Transverse colon (tissue), 4 donors: ENCODE data around the gene PCLO. TPM values are rescaled to one million over a fixed set of nuclear protein-coding genes. Genes with fewer than 3 reads are reported as not detected.

Source experiments
- DNase-seq: peaks from one replicate; pipeline ENCODE4 v3.0.0-alpha.2; 2019
- H3K27ac ChIP-seq, 4 donors: fragments of 200-600 bp; sonication (generic); 2 replicates each; pipeline ENCODE4 v1.5.1; 2016 to 2018; ENCODE audit warnings: inconsistent platforms in 4 of 4
- H3K27me3 ChIP-seq: fragments of 200-600 bp; sonication (generic); 2 replicates; pipeline ENCODE4 v1.5.1; 2017; ENCODE audit warnings: inconsistent platforms
- H3K36me3 ChIP-seq, 4 donors: fragments of 200-600 bp; sonication (generic); 2 replicates each; pipeline ENCODE4 v1.5.1; 2017 to 2019; ENCODE audit warnings: inconsistent platforms in 4 of 4
- H3K4me1 ChIP-seq, 4 donors: fragments of 200-600 bp; sonication (generic); 2 replicates each; pipeline ENCODE4 v1.5.1; 2017 to 2020; ENCODE audit warnings: inconsistent platforms in 4 of 4
- H3K4me3 ChIP-seq, 4 donors: fragments of 200-600 bp; sonication (generic); 1 replicate in 1 of 4; 2 replicates in 3 of 4; pipeline versions ENCODE4 v1.5.1 to v1.6.1; 2017 to 2019; ENCODE audit warnings: inconsistent platforms in 4 of 4
- H3K9me3 ChIP-seq, 2 donors: fragments of 200-600 bp; sonication (generic); 2 replicates each; pipeline ENCODE4 v1.5.1; 2017 to 2019; ENCODE audit warnings: inconsistent platforms in 2 of 2
- CTCF ChIP-seq, 5 experiments: fragments of 200-600 bp in 3 of 5; fragments of 450-650 bp in 2 of 5; sonication (generic) in 3 of 5; IDR thresholded peaks; 1 replicate in 2 of 5; 2 replicates in 3 of 5; pipeline ENCODE4 v1.5.1; 2016 to 2017; ENCODE audit warnings: antibody characterized with exemption in 5 of 5, inconsistent platforms in 3 of 5, mild to moderate bottlenecking in 2 of 5, moderate library complexity in 1 of 5
- EP300 ChIP-seq: sonication (generic); formaldehyde crosslinking; IDR thresholded peaks from one replicate; pipeline ENCODE4 v1.6.1; 2017; ENCODE audit warnings: antibody characterized with exemption, low read depth
- POLR2A ChIP-seq: fragments of 450-650 bp; IDR thresholded peaks from one replicate; pipeline ENCODE4 v1.6.1; 2016; ENCODE audit warnings: antibody characterized with exemption, mild to moderate bottlenecking, moderate library complexity
- POLR2AphosphoS5 ChIP-seq, 3 donors: sonication (generic); formaldehyde crosslinking; IDR thresholded peaks; one replicate each; pipeline ENCODE4 v1.6.1; 2016; ENCODE audit warnings: antibody characterized with exemption in 3 of 3
- WGBS, 2 donors: methylation state at CpG; one replicate each; pipeline ENCODE4 v1.1.5; 2018; ENCODE audit warnings: low coverage in 1 of 2; 5-methylcytosine and 5-hydroxymethylcytosine counted together
- in situ Hi-C, 4 donors: fragments of 200-750 bp; cut with MboI; loops; one replicate each; pipeline versions ENCODE4 v1.15.0 to v1.15.1; 2017; ENCODE audit warnings: low sequenced_read_pairs in 3 of 4, low pct_ligation_motif_present in 1 of 4, low pct_unique_long_range_greater_than_20kb in 1 of 4
- intact Hi-C: fragments of 100-400 bp; cut with DNase I; formaldehyde crosslinking; loops from one replicate; pipeline ENCODE4 v1.15.1; 2023; ENCODE audit warnings: low total_unique reads
- total RNA-seq, 4 donors: library from RNA; depleted of rRNA; stranded (reverse); fragments of >200 nt; gene quantifications; one replicate each; pipeline ENCODE4 v1.1.0, GENCODE V29; 2016

Gene PCLO
- total RNA-seq, 4 donors from 2014 or later = 9.8 to 39.8 (median 16.2) TPM

- WGBS, 2 donors = 58 to 71% methylated on average over 4 of the region's 4 CpGs
- no peaks in the 10 kb centered on the region for H3K9me3 ChIP-seq
- in situ Hi-C loops = no loop called here
These were observed 323.1 kb downstream of the PCLO start for GRCh38 chr7:82839555-82839954.

GRCh38 chr7:82839063-82839462 lies 323.6 kb downstream of the PCLO start:
- no peaks in the 10 kb centered on the region for H3K36me3 ChIP-seq
- in situ Hi-C loops = no loop called here
- no peak overlapping the region for H3K27ac ChIP-seq
- no peaks in the 10 kb centered on the region for H3K27me3 ChIP-seq
- TF ChIP-seq POLR2AphosphoS5 (IDR thresholded peaks at IDR 0.05) (no peak), POLR2A (no peak), CTCF (IDR thresholded peaks at IDR 0.05) (no peak), EP300 (no peak)
- DNase-seq = no peak
- H3K9me3 ChIP-seq = no peaks in the 10 kb centered on the region
- intact Hi-C loops = no loop called here
- H3K4me3 ChIP-seq = no peak overlapping the region
- H3K4me1 ChIP-seq = no peaks in the 10 kb centered on the region

More at GRCh38 chr7:82839555-82839954, 323.1 kb downstream of the PCLO start:
- no peak overlapping the region for H3K27ac ChIP-seq
- H3K4me3 ChIP-seq = no peak overlapping the region
- H3K4me1 ChIP-seq = no peaks in the 10 kb centered on the region
- no peaks in the 10 kb centered on the region for H3K36me3 ChIP-seq
- no peaks in the 10 kb centered on the region for H3K27me3 ChIP-seq
- TF ChIP-seq POLR2AphosphoS5 (IDR thresholded peaks at IDR 0.05) (no peak), POLR2A (no peak), CTCF (IDR thresholded peaks at IDR 0.05) (no peak), EP300 (no peak)
- intact Hi-C loops = no loop called here
- DNase-seq = no peak

GRCh38 chr7:82838314-82838713 lies 324.4 kb downstream of the PCLO start:
- DNase-seq = no peak
- intact Hi-C loops (no loop called here), in situ Hi-C loops (no loop called here)
- H3K36me3 ChIP-seq = no peaks in the 10 kb centered on the region
- H3K4me3 ChIP-seq = no peak overlapping the region
- no peaks in the 10 kb centered on the region for H3K27me3 ChIP-seq
- TF ChIP-seq CTCF (IDR thresholded peaks at IDR 0.05) (no peak), POLR2AphosphoS5 (IDR thresholded peaks at IDR 0.05) (no peak), EP300 (no peak), POLR2A (no peak)
- H3K27ac ChIP-seq = no peak overlapping the region
- no peaks in the 10 kb centered on the region for H3K9me3 ChIP-seq
- H3K4me1 ChIP-seq = no peaks in the 10 kb centered on the region

- intact Hi-C loops (no loop called here), in situ Hi-C loops (loop anchor here in 1 of 4 donors (25.0 kb wide), 1 partner anchor 439 kb away; no protein-coding TSS in a partner anchor)
- no peak for TF ChIP-seq CTCF (IDR thresholded peaks at IDR 0.05)
- TF ChIP-seq POLR2A = no peak
- no peak for TF ChIP-seq POLR2AphosphoS5 (IDR thresholded peaks at IDR 0.05)
- no peak for TF ChIP-seq EP300
- Histone ChIP-seq H3K9me3 (no peaks in the 10 kb centered on the region), H3K4me3 (no peak overlapping the region), H3K27ac (no peak overlapping the region), H3K27me3 (no peaks in the 10 kb centered on the region), H3K4me1 (no peaks in the 10 kb centered on the region), H3K36me3 (no peaks in the 10 kb centered on the region)
- no peak for DNase-seq
- WGBS, 2 donors = 65 to 75% methylated on average over 2 of the region's 2 CpGs
These were observed 339.6 kb downstream of the PCLO start for GRCh38 chr7:82823073-82823472.
